GM18499 (cell line): ENCODE measurements around the gene RCSD1.

Experiments used
- ATAC-seq: cut with Tn5 transposase; IDR thresholded peaks from one replicate; pipeline ENCODE4 v1.9.1; 2021; ENCODE audit warnings: moderate number of reproducible peaks; ENCODE audit not compliant: insufficient read depth, unreplicated experiment

The RCSD1 gene

GRCh38 chr1:167617153-167618147 lies 12.6 kb upstream of the RCSD1 start:
- no peak for ATAC-seq

GRCh38 chr1:167618366-167618765 lies 11.7 kb upstream of the RCSD1 start:
- no peak for ATAC-seq

- ATAC-seq = no peak
These were observed 11.2 kb upstream of the RCSD1 start for GRCh38 chr1:167618789-167619188.

- ATAC-seq = no peak
These were observed 10.0 kb upstream of the RCSD1 start for GRCh38 chr1:167620002-167620401.

- no peak for ATAC-seq
These were observed 8.2 kb upstream of the RCSD1 start for GRCh38 chr1:167621780-167622313.

- no peak for ATAC-seq
These were observed 6.1 kb upstream of the RCSD1 start for GRCh38 chr1:167623951-167624350.

- no peak for ATAC-seq
These were observed 4.8 kb upstream of the RCSD1 start for GRCh38 chr1:167625040-167625823.

- ATAC-seq = no peak
These were observed 2.5 kb upstream of the RCSD1 start for GRCh38 chr1:167627615-167627864.

- ATAC-seq = peak; percentile 56
These were observed 2.0 kb upstream of the RCSD1 start for GRCh38 chr1:167627865-167628641.

GRCh38 chr1:167628741-167629515 lies 1.1 kb upstream of the RCSD1 start:
- ATAC-seq = no peak

- no peak for ATAC-seq
These were observed 745 bp downstream of the RCSD1 start for GRCh38 chr1:167630568-167631385.

GRCh38 chr1:167631386-167631935 lies 1.4 kb downstream of the RCSD1 start:
- ATAC-seq = no peak

- no peak for ATAC-seq
These were observed 2.0 kb downstream of the RCSD1 start for GRCh38 chr1:167631936-167632614.

- ATAC-seq = no peak
These were observed 3.4 kb downstream of the RCSD1 start for GRCh38 chr1:167633258-167633944.

GRCh38 chr1:167634435-167634834 lies 4.4 kb downstream of the RCSD1 start:
- ATAC-seq = no peak

GRCh38 chr1:167635156-167635648 lies 5.2 kb downstream of the RCSD1 start:
- no peak for ATAC-seq

- no peak for ATAC-seq
These were observed 5.9 kb downstream of the RCSD1 start for GRCh38 chr1:167635941-167636340.
